H1 (cell line): ENCODE data around the gene ARL14EPL. TPM values are rescaled to one million over a fixed set of nuclear protein-coding genes. Genes with fewer than 3 reads are reported as not detected.

Source experiments
- CTCF ChIA-PET: fragments of 300-600 bp; sonication (Branson Sonifier 250); formaldehyde crosslinking; loops from one replicate; lab custom pipeline; 2021; ENCODE audit not compliant: partially characterized antibody; lab: Charles Lee
- POLR2A ChIA-PET: fragments of 300-600 bp; sonication (Branson Sonifier 250); formaldehyde crosslinking; loops from one replicate; lab custom pipeline; 2021; ENCODE audit warnings: inconsistent platforms; ENCODE audit not compliant: partially characterized antibody; lab: Charles Lee
- DNase-seq, 2 experiments: peaks; one replicate each; pipeline versions ENCODE4 v3.0.0 to v3.0.0-alpha.2; 2010 to 2022; ENCODE audit warnings: low spot score in 2 of 2, low read depth in 1 of 2, mixed read lengths in 1 of 2
- FAIRE-seq: peaks from 2 replicates; lab custom pipeline; 2011; peaks lifted over from hg19 to GRCh38; lab: Jason Lieb, UNC
- H2AFZ ChIP-seq: 2 replicates; pipeline ENCODE4 v1.8.1; 2012; ENCODE audit warnings: low read length, inconsistent platforms
- H2AK5ac ChIP-seq: 2 replicates; pipeline ENCODE4 v1.6.1; 2013; ENCODE audit warnings: low read depth, low read length
- H2BK120ac ChIP-seq: replicated peaks from 2 replicates; pipeline ENCODE3; 2013; ENCODE audit warnings: low read depth, low read length, inconsistent platforms
- H2BK12ac ChIP-seq: 2 replicates; pipeline ENCODE4 v1.6.1; 2013; ENCODE audit warnings: low read depth, low read length
- H2BK15ac ChIP-seq: 2 replicates; pipeline ENCODE4 v1.6.1; 2013; ENCODE audit warnings: low read length
- H2BK20ac ChIP-seq: 2 replicates; pipeline ENCODE4 v1.6.1; 2013; ENCODE audit warnings: low read length
- H2BK5ac ChIP-seq: 2 replicates; pipeline ENCODE4 v1.6.1; 2013; ENCODE audit warnings: low read depth, low read length
- H3K14ac ChIP-seq: 2 replicates; pipeline ENCODE4 v1.6.1; 2013; ENCODE audit warnings: inconsistent platforms; ENCODE audit not compliant: insufficient read length
- H3K18ac ChIP-seq: 2 replicates; pipeline ENCODE4 v1.6.1; 2013; ENCODE audit warnings: low read length; ENCODE audit errors: extremely low read depth
- H3K23ac ChIP-seq: 2 replicates; pipeline ENCODE4 v1.6.1; 2013; ENCODE audit warnings: inconsistent platforms; ENCODE audit not compliant: insufficient read length
- H3K23me2 ChIP-seq: 2 replicates; pipeline ENCODE4 v1.6.1; 2013; ENCODE audit warnings: low read depth, low read length
- H3K27ac ChIP-seq: 2 replicates; pipeline ENCODE4 v1.6.1; 2011; ENCODE audit warnings: low read depth, low read length, inconsistent platforms
- H3K27me3 ChIP-seq, 4 experiments: replicated peaks in 1 of 4; 1 replicate in 1 of 4; 2 replicates in 3 of 4; pipeline versions ENCODE4 v1.6.1 to v1.8.1; 2011 to 2013; ENCODE audit warnings: low read length in 3 of 4, mild to moderate bottlenecking in 3 of 4, inconsistent platforms in 2 of 4, mixed read lengths in 2 of 4, moderate library complexity in 1 of 4; ENCODE audit not compliant: control insufficient read depth in 3 of 4, insufficient read depth in 3 of 4; ENCODE audit errors: extremely low read depth in 1 of 4
- H3K36me3 ChIP-seq, 4 experiments: 2 replicates each; pipeline versions ENCODE4 v1.6.1 to v1.8.1; 2011 to 2013; ENCODE audit warnings: mild to moderate bottlenecking in 4 of 4, low read length in 3 of 4, moderate library complexity in 2 of 4, control low read depth in 1 of 4, inconsistent platforms in 1 of 4; ENCODE audit not compliant: insufficient read depth in 4 of 4, control insufficient read depth in 2 of 4
- H3K4ac ChIP-seq: replicated peaks from 2 replicates; pipeline ENCODE3; 2013; ENCODE audit warnings: low read length, low read depth, mixed read lengths, inconsistent platforms; ENCODE audit not compliant: insufficient read length
- H3K4me1 ChIP-seq, 4 experiments: replicated peaks in 1 of 4; 1 replicate in 1 of 4; 2 replicates in 3 of 4; pipeline versions ENCODE4 v1.6.1 to v1.8.1; 2011 to 2013; ENCODE audit warnings: low read length in 3 of 4, inconsistent platforms in 2 of 4, mixed read lengths in 1 of 4; ENCODE audit not compliant: insufficient read depth in 4 of 4, control insufficient read depth in 3 of 4
- H3K4me2 ChIP-seq, 2 experiments: 2 replicates each; pipeline versions ENCODE4 v1.6.1 to v1.8.1; 2011 to 2013; ENCODE audit warnings: low read depth in 2 of 2, low read length in 2 of 2, control low read depth in 1 of 2, inconsistent platforms in 1 of 2, mild to moderate bottlenecking in 1 of 2; ENCODE audit not compliant: insufficient read depth in 1 of 2
- H3K4me3 ChIP-seq, 4 experiments: fragments of 200-600, 300-600 bp in 1 of 4; sonication (generic), shearing (Covaris generic), sonication (Bioruptor Twin) in 1 of 4; 2 replicates each; pipeline versions ENCODE4 v1.5.1 to v1.8.1; 2011 to 2016; ENCODE audit warnings: low read length in 4 of 4, low read depth in 3 of 4, control low read depth in 2 of 4, inconsistent platforms in 2 of 4, mild to moderate bottlenecking in 2 of 4, mixed read lengths in 1 of 4, moderate library complexity in 1 of 4; ENCODE audit not compliant: insufficient read depth in 2 of 4; ENCODE audit errors: extremely low read depth in 1 of 4
- H3K56ac ChIP-seq: replicated peaks from 2 replicates; pipeline ENCODE3; 2013; ENCODE audit warnings: low read depth, mild to moderate bottlenecking, mixed read lengths, low read length, inconsistent platforms; ENCODE audit not compliant: insufficient read length
- H3K79me1 ChIP-seq: 2 replicates; pipeline ENCODE4 v1.6.1; 2013; ENCODE audit warnings: low read depth, low read length, control low read depth
- H3K79me2 ChIP-seq, 2 experiments: 2 replicates each; pipeline versions ENCODE4 v1.6.1 to v1.8.1; 2012 to 2013; ENCODE audit warnings: low read length in 2 of 2, mild to moderate bottlenecking in 2 of 2, inconsistent platforms in 1 of 2; ENCODE audit not compliant: insufficient read depth in 2 of 2, control insufficient read depth in 1 of 2
- H3K9ac ChIP-seq, 4 experiments: replicated peaks in 1 of 4; 1 replicate in 1 of 4; 2 replicates in 3 of 4; pipeline versions ENCODE4 v1.6.1 to v1.8.1; 2011 to 2013; ENCODE audit warnings: low read depth in 3 of 4, low read length in 3 of 4, control low read depth in 2 of 4, mild to moderate bottlenecking in 2 of 4, moderate library complexity in 2 of 4, inconsistent platforms in 1 of 4; ENCODE audit errors: extremely low read depth in 1 of 4
- H3K9me3 ChIP-seq, 2 experiments: 2 replicates each; pipeline versions ENCODE4 v1.6.1 to v1.8.1; 2012 to 2013; ENCODE audit warnings: mild to moderate bottlenecking in 2 of 2, moderate library complexity in 2 of 2, control low read depth in 1 of 2, inconsistent platforms in 1 of 2, low read depth in 1 of 2, low read length in 1 of 2, mixed read lengths in 1 of 2; ENCODE audit not compliant: insufficient read depth in 2 of 2
- H4K20me1 ChIP-seq, 2 experiments: replicated peaks in 1 of 2; 2 replicates each; pipeline versions ENCODE3 to v1.8.1; 2011 to 2013; ENCODE audit warnings: inconsistent platforms in 2 of 2, low read length in 2 of 2, mild to moderate bottlenecking in 1 of 2; ENCODE audit not compliant: insufficient read depth in 2 of 2, control insufficient read depth in 1 of 2
- H4K5ac ChIP-seq: 2 replicates; pipeline ENCODE4 v1.6.1; 2013; ENCODE audit warnings: low read length, low read depth, mixed read lengths, inconsistent platforms; ENCODE audit not compliant: insufficient read length
- H4K8ac ChIP-seq: 2 replicates; pipeline ENCODE4 v1.8.0; 2013; ENCODE audit warnings: mild to moderate bottlenecking, moderate library complexity, low read length, inconsistent platforms; ENCODE audit not compliant: insufficient read depth; ENCODE audit errors: extremely low read depth
- H4K91ac ChIP-seq: replicated peaks from 2 replicates; pipeline ENCODE3; 2013; ENCODE audit warnings: low read length, mixed read lengths, inconsistent platforms; ENCODE audit not compliant: insufficient read length
- CEBPB ChIP-seq: IDR thresholded peaks from 2 replicates; pipeline ENCODE4 v1.6.1; 2012; ENCODE audit warnings: low read depth, low read length
- HDAC2 ChIP-seq, 2 experiments: fragments of 300-600 bp in 1 of 2; sonication (generic) in 1 of 2; IDR thresholded peaks; 2 replicates each; pipeline ENCODE4 v1.6.1; 2011 to 2012; ENCODE audit warnings: low read depth in 2 of 2, low read length in 2 of 2, mild to moderate bottlenecking in 2 of 2, moderate library complexity in 2 of 2, borderline replicate concordance in 1 of 2, inconsistent platforms in 1 of 2
- RXRA ChIP-seq: IDR thresholded peaks from 2 replicates; pipeline ENCODE4 v1.6.1; 2011; ENCODE audit warnings: low read depth, mild to moderate bottlenecking, low read length, moderate library complexity; ENCODE audit not compliant: insufficient read depth
- SAP30 ChIP-seq: fragments of 300-600 bp; sonication (generic); IDR thresholded peaks from 2 replicates; pipeline ENCODE4 v1.7.1; 2012; ENCODE audit warnings: low read length, moderate library complexity, mild to moderate bottlenecking, inconsistent platforms; ENCODE audit not compliant: insufficient read depth, insufficient replicate concordance
- TCF12 ChIP-seq: IDR thresholded peaks from 2 replicates; pipeline ENCODE4 v1.6.1; 2011; ENCODE audit warnings: low read depth, mild to moderate bottlenecking, low read length
- WGBS, 2 experiments: shearing (Covaris generic) in 1 of 2; methylation state at CpG; one replicate each; pipeline versions ENCODE4 v1.1.6 to v1.1.7; 2013 to 2015; ENCODE audit warnings: low lambda C conversion rate in 2 of 2, mixed read lengths in 2 of 2, inconsistent platforms in 1 of 2, low coverage in 1 of 2, missing lambda C conversion rate in 1 of 2; ENCODE audit not compliant: insufficient replicate concordance in 2 of 2, insufficient coverage in 1 of 2, insufficient read length in 1 of 2; ENCODE audit errors: extremely low coverage in 1 of 2, missing lambda C conversion rate in 1 of 2; 5-methylcytosine and 5-hydroxymethylcytosine counted together
- polyA plus RNA-seq, 7 experiments: library from polyadenylated mRNA; depleted of rRNA in 3 of 7; stranded (reverse) in 5 of 7; unstranded in 2 of 7; fragments of >200 nt in 5 of 7; fragments of 200-250 nt in 2 of 7; gene quantifications; 1 replicate in 5 of 7; 2 replicates in 1 of 7; 4 replicates in 1 of 7; pipeline versions ENCODE4 v1.2.1 to v1.2.3, GENCODE V29; 2011 to 2013; ENCODE audit warnings: missing spikeins in 2 of 7, mixed read lengths in 2 of 7
- total RNA-seq: library from RNA; stranded (reverse); fragmentation: NEBNext Ultra II Directional; extraction: Animal tissue kit (Norgen Biotek cat#: 25700); gene quantifications from 2 replicates; pipeline ENCODE4 v1.2.1, GENCODE V29; 2021

ARL14EPL gene
- total and polyA plus RNA-seq, 2 of the 8 experiments (the other 6 are each of a cell fraction or from before 2014, with no cell fraction given) = not detected

- Histone ChIP-seq H2BK120ac (no peak overlapping the region), H2BK12ac (no peak overlapping the region), H4K20me1 (no peaks in the 10 kb centered on the region), H3K4me1 (no peaks in the 10 kb centered on the region), H3K9me3 (no peaks in the 10 kb centered on the region), H3K56ac (no peak overlapping the region), H3K79me1 (no peaks in the 10 kb centered on the region), H4K91ac (no peak overlapping the region), H3K9ac (no peak overlapping the region), H3K18ac (no peak overlapping the region), H3K4me2 (no peak overlapping the region), H2BK15ac (no peak overlapping the region), H3K14ac (no peak overlapping the region), H4K8ac (no peak overlapping the region), H2AK5ac (no peak overlapping the region), H3K4ac (no peak overlapping the region), H3K23ac (no peak overlapping the region), H2BK20ac (no peak overlapping the region), H2AFZ (no peak overlapping the region), H3K27ac (no peak overlapping the region), H3K23me2 (no peaks in the 10 kb centered on the region), H3K79me2 (no peaks in the 10 kb centered on the region), H3K27me3 (no peaks in the 10 kb centered on the region), H3K4me3 (no peak overlapping the region), H3K36me3 (no peaks in the 10 kb centered on the region), H2BK5ac (no peak overlapping the region), H4K5ac (no peak overlapping the region)
- FAIRE-seq (no peak), DNase-seq (no peak)
- WGBS, 2 experiments = 94% methylated on average over 3 of the region's 3 CpGs; no CpG with 5 or more reads in 1 of the 2 experiments
- TF ChIP-seq CEBPB (no peak), RXRA (no peak), SAP30 (no peak), HDAC2 (IDR thresholded peaks at IDR 0.05; ENCODE audit: borderline replicate concordance in 1 of 2, low read depth in 2 of 2, low read length in 2 of 2) (no peak), TCF12 (no peak)
- ChIA-PET CTCF (interaction anchor here (1.0 kb wide), 1 partner anchor 9 kb away, joined by 3 read pairs; no protein-coding TSS in a partner anchor), POLR2A (no interaction called here)
Observed at GRCh38 chr5:116009806-116010205, 22.5 kb upstream of the ARL14EPL start.
